A549 (cell line): ENCODE results near the gene SLC10A7. TPM values are rescaled to one million over a fixed set of nuclear protein-coding genes. Genes with fewer than 3 reads are reported as not detected.

ENCODE experiments used
- CHD2 ChIP-seq: fragments of 150-350 bp; IDR thresholded peaks from 2 replicates; pipeline ENCODE4 v1.6.1; 2014; ENCODE audit warnings: low read length; ENCODE audit not compliant: partially characterized antibody
- EHMT2 ChIP-seq: fragments of 200-600 bp; sonication (generic); IDR thresholded peaks from 2 replicates; pipeline ENCODE4 v1.6.1; 2016; ENCODE audit warnings: antibody characterized with exemption, low read depth, mild to moderate bottlenecking, moderate library complexity
- ZFP36 ChIP-seq: fragments of 450-650 bp; IDR thresholded peaks from 2 replicates; pipeline ENCODE4 v1.6.1; 2014; ENCODE audit warnings: borderline replicate concordance; ENCODE audit not compliant: partially characterized antibody
- polyA plus RNA-seq, 4 experiments: library from polyadenylated mRNA; depleted of rRNA in 3 of 4; stranded (reverse); fragments of >200 nt; fragmentation: RNase III in 1 of 4; extraction: RNeasy Plus Mini Kit Qiagen cat#74134 plus additional on column Dnase treatment in 1 of 4; gene quantifications; 2 replicates in 3 of 4; 3 replicates in 1 of 4; pipeline ENCODE4 v1.2.3, GENCODE V29; 2011 to 2017
- small RNA-seq, 6 experiments: library from RNA; depleted of rRNA; stranded (forward); fragments of <200 nt; gene quantifications; one replicate each; pipeline ENCODE3, GENCODE V24; 2012

Gene SLC10A7
- polyA plus RNA-seq, 2 of the 4 experiments (the other 2 are of a cell fraction): 1.3 to 6.5 TPM

GRCh38 chr4:146207410-146207809 lies 314.3 kb downstream of the SLC10A7 start (continued):
- TF ChIP-seq EHMT2 (no peak), ZFP36 (no peak), CHD2 (no peak)

Small RNAs within 50 kb of the gene (small RNA-seq; reads per million reads assigned to genes)
- 0 reads per million in 6 experiments for gene MIR7849

Other genes starting within 250 kb of the SLC10A7 start
- not detected in 2 replicates for gene POU4F2, start 117.0 kb upstream of the SLC10A7 start, polyA plus RNA-seq (2011; rRNA removed)
- not detected in 3 replicates for gene POU4F2, start 117.0 kb upstream of the SLC10A7 start, polyA plus RNA-seq (2017; fragmentation: RNase III; extraction: RNeasy Plus Mini Kit Qiagen cat#74134 plus additional on column Dnase treatment)